K562 (cell line): Measurements from ENCODE around the gene SGSH. TPM values are rescaled to one million over a fixed set of nuclear protein-coding genes. Genes with fewer than 3 reads are reported as not detected.

ENCODE experiments used
- BHLHE40 ChIP-seq: IDR thresholded peaks from 2 replicates; pipeline ENCODE4 v1.6.1; 2011; ENCODE audit warnings: low read length, improper control_type of control experiment
- BRF1 ChIP-seq: IDR thresholded peaks from 3 replicates; pipeline ENCODE4 v1.6.1; 2011; ENCODE audit warnings: borderline replicate concordance, mild to moderate bottlenecking; ENCODE audit not compliant: insufficient read length; ENCODE audit errors: extremely low read depth
- CBFA2T3 ChIP-seq: fragments of 450-650 bp; IDR thresholded peaks from 2 replicates; pipeline ENCODE4 v1.6.1; 2017
- CREB3L1 ChIP-seq: fragments of 450-650 bp; IDR thresholded peaks from 2 replicates; pipeline ENCODE4 v1.6.1; 2014; ENCODE audit warnings: low read depth, mild to moderate bottlenecking, moderate library complexity, borderline replicate concordance
- CREM ChIP-seq: IDR thresholded peaks from 2 replicates; pipeline ENCODE4 v1.6.1; 2014; ENCODE audit warnings: antibody characterized with exemption, low read depth
- CTBP1 ChIP-seq: fragments of 450-650 bp; IDR thresholded peaks from 2 replicates; pipeline ENCODE4 v1.6.1; 2016; ENCODE audit warnings: borderline replicate concordance
- CTCF ChIP-seq, 3 experiments: IDR thresholded peaks in 2 of 3; conservative IDR thresholded peaks in 1 of 3; 2 replicates each; pipeline ENCODE4 v1.5.1; 2011 to 2012; ENCODE audit warnings: low read length in 3 of 3, mild to moderate bottlenecking in 3 of 3, control low read depth in 2 of 3, improper control_type of control experiment in 1 of 3, inconsistent platforms in 1 of 3, low read depth in 1 of 3, mixed read lengths in 1 of 3, moderate library complexity in 1 of 3; ENCODE audit not compliant: insufficient read depth in 2 of 3
- ESRRA ChIP-seq: fragments of 450-650 bp; IDR thresholded peaks from 2 replicates; pipeline ENCODE4 v1.6.1; 2014; ENCODE audit warnings: low read depth, mild to moderate bottlenecking, moderate library complexity, borderline replicate concordance
- FOSL1 ChIP-seq: fragments of 200-800 bp; sonication (Bioruptor generic); conservative IDR thresholded peaks from 2 replicates; pipeline ENCODE4 v1.6.1; 2016; ENCODE audit warnings: missing genetic modification characterization, missing compliant biosample characterization
- HCFC1 ChIP-seq: IDR thresholded peaks from 2 replicates; pipeline ENCODE4 v1.6.1; 2012; ENCODE audit warnings: low read depth, low read length, improper control_type of control experiment
- HMGN3 ChIP-seq: IDR thresholded peaks from 2 replicates; pipeline ENCODE4 v1.6.1; 2011; ENCODE audit warnings: borderline replicate concordance, low read depth, mild to moderate bottlenecking, mixed read lengths, low read length; ENCODE audit not compliant: insufficient read length; ENCODE audit errors: extremely low read depth
- KLF13 ChIP-seq: fragments of 450-650 bp; IDR thresholded peaks from 2 replicates; pipeline ENCODE4 v1.6.1; 2016; ENCODE audit warnings: missing genetic modification characterization, low read depth, mild to moderate bottlenecking, missing compliant biosample characterization, moderate library complexity, borderline replicate concordance
- NR3C1 ChIP-seq: sonication (generic); formaldehyde crosslinking; IDR thresholded peaks from 2 replicates; pipeline ENCODE4 v1.8.1; 2022; ENCODE audit warnings: missing genetic modification reagents
- PCBP1 ChIP-seq: fragments of 200-400 bp; formaldehyde crosslinking; IDR thresholded peaks from 2 replicates; pipeline ENCODE4 v1.6.1; 2018; ENCODE audit warnings: mild to moderate bottlenecking, low read depth, low read length; ENCODE audit not compliant: poor library complexity, severe bottlenecking
- RBFOX2 ChIP-seq: fragments of 200-400 bp; formaldehyde crosslinking; IDR thresholded peaks from 2 replicates; pipeline ENCODE4 v1.6.1; 2017; ENCODE audit warnings: low read depth, mild to moderate bottlenecking, low read length, moderate library complexity
- SAFB ChIP-seq: fragments of 200-400 bp; formaldehyde crosslinking; IDR thresholded peaks from 2 replicates; pipeline ENCODE4 v1.6.1; 2017; ENCODE audit warnings: low read depth, low read length, borderline replicate concordance
- SRSF3 ChIP-seq: fragments of 200-400 bp; formaldehyde crosslinking; IDR thresholded peaks from 2 replicates; pipeline ENCODE4 v1.6.1; 2016; ENCODE audit warnings: mild to moderate bottlenecking, low read length, moderate library complexity; ENCODE audit not compliant: insufficient read depth
- SRSF7 ChIP-seq: fragments of 200-400 bp; formaldehyde crosslinking; optimal IDR thresholded peaks from 2 replicates; pipeline ENCODE3; 2017; ENCODE audit warnings: mild to moderate bottlenecking, low read depth, low read length
- TARDBP ChIP-seq: fragments of 450-650 bp; IDR thresholded peaks from 2 replicates; pipeline ENCODE4 v1.6.1; 2016
- ZNF551 ChIP-seq: fragments of 250-450 bp; sonication (Bioruptor Pico); IDR thresholded peaks from 2 replicates; pipeline ENCODE4 v1.5.0; 2021; ENCODE audit warnings: mild to moderate bottlenecking, moderate library complexity
- ZNF717 ChIP-seq: fragments of 250-450 bp; sonication (Bioruptor Pico); IDR thresholded peaks from 2 replicates; pipeline ENCODE4 v1.5.0; 2021
- polyA plus RNA-seq, 8 experiments: library from polyadenylated mRNA; depleted of rRNA in 4 of 8; stranded (reverse) in 5 of 8; unstranded in 3 of 8; fragments of >200 nt; fragmentation: Nextera tagmentation in 2 of 8; fragmentation: Illumina TruSeq in 1 of 8; extraction: Ambion mirVana in 2 of 8; extraction: Trizol in 1 of 8; gene quantifications; 2 replicates each; pipeline versions ENCODE4 v1.2.1 to v1.2.3, GENCODE V29; 2011 to 2014; ENCODE audit warnings: inconsistent platforms in 1 of 8, missing spikeins in 1 of 8
- total RNA-seq, 7 experiments: library from RNA; depleted of rRNA in 6 of 7; stranded (reverse); fragments of >200 nt in 6 of 7; fragmentation: Illumina TruSeq in 2 of 7; extraction: Trizol in 2 of 7; gene quantifications; 2 replicates each; pipeline versions ENCODE4 v1.2.1 to v1.2.3, GENCODE V29; 2011 to 2021; ENCODE audit warnings: low replicate concordance in 1 of 7
- TF ChIP-seq, protein P1 (sequence below), 2 experiments: fragments of 200-800 bp in 1 of 2; sonication (Bioruptor generic) in 1 of 2; sonication (generic) in 1 of 2; formaldehyde crosslinking in 1 of 2; IDR thresholded peaks in 1 of 2; conservative IDR thresholded peaks in 1 of 2; 2 replicates each; pipeline versions ENCODE4 v1.5.0 to v1.6.1; 2016 to 2020; ENCODE audit warnings: missing compliant biosample characterization in 1 of 2, missing genetic modification characterization in 1 of 2, missing genetic modification reagents in 1 of 2

SGSH gene
- total and polyA plus RNA-seq, 9 of the 15 experiments (the other 6 are each of a cell fraction or from before 2014, with no cell fraction given) = 0.25 to 15.7 (median 4.9) TPM

DNA sequence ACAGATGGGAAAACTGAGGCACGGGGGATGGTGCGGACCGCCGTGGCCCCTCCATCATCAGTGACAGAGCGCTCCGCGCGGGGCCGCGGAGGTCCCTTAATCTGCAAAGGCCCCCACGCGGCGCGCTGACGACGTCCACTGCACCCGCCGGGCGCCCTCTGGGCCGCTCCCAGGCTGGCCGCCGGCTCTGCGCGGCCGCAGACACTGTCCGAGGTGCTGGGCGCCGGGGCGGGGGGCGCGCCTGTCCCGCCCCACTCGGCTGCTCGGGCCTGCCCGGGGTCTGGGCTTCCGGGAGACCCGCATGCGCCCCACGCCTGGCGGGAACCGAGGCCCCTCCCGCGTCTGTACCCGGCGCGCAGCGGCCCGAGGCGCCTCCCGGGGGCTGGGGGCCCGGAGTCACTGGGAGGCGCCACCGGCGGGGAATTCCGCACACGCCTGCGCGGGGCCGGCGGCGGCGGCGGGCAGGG lies 40.0 kb upstream of the SGSH start (continued):
- peak; percentile 44; the same call in 1 of the 2 replicates for TF ChIP-seq CREB3L1
- 0 out of 6 replicates have a peak, but pooled peaks of 1 of the 3 experiments have one; percentile 13 for TF ChIP-seq CTCF (IDR thresholded peaks at IDR 0.05 in 2 of 3, conservative IDR thresholded peaks at IDR 0.05 in 1 of 3; ENCODE audit: insufficient read depth in 2 of 3, low read depth in 1 of 3, low read length in 3 of 3)
- TF ChIP-seq RBFOX2 = peak; percentile 86
- TF ChIP-seq TARDBP = 0 out of 2 replicates have a peak, but pooled peaks have one; percentile 44
- TF ChIP-seq SRSF7 = no peak
- no peak for TF ChIP-seq ZNF551 (CRISPR knock-in tag)
- peak; percentile 58; the same call in 1 of the 2 replicates for TF ChIP-seq CREM
- TF ChIP-seq NR3C1 (CRISPR knock-in tag) = no peak
- TF ChIP-seq SAFB = peak; percentile 48; the same call in 1 of the 2 replicates
- no peak for TF ChIP-seq BRF1
- TF ChIP-seq BHLHE40 = peak; percentile 30
- peak; percentile 11; the same call in 1 of the 2 replicates for TF ChIP-seq HCFC1
- 0 out of 2 replicates have a peak, but pooled peaks have one; percentile 30 for TF ChIP-seq KLF13 (tag)
- TF ChIP-seq HMGN3 = peak; percentile 64
- peak; percentile 35 for TF ChIP-seq PCBP1
- no peak for TF ChIP-seq CBFA2T3
- 0 out of 2 replicates have a peak, but pooled peaks have one; percentile 20 for TF ChIP-seq ESRRA
- TF ChIP-seq, protein P1, sequence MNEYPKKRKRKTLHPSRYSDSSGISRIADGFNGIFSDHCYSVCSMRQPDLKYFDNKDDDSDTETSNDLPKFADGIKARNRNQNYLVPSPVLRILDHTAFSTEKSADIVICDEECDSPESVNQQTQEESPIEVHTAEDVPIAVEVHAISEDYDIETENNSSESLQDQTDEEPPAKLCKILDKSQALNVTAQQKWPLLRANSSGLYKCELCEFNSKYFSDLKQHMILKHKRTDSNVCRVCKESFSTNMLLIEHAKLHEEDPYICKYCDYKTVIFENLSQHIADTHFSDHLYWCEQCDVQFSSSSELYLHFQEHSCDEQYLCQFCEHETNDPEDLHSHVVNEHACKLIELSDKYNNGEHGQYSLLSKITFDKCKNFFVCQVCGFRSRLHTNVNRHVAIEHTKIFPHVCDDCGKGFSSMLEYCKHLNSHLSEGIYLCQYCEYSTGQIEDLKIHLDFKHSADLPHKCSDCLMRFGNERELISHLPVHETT (CRISPR knock-in tag; conservative IDR thresholded peaks at IDR 0.05 in 1 of 2, IDR thresholded peaks at IDR 0.05 in 1 of 2) = peak in 1 of 2 experiments; percentile 99; a peak in 2 of 4 replicates
- TF ChIP-seq ZNF717 (CRISPR knock-in tag) = no peak
- TF ChIP-seq SRSF3 = 0 out of 2 replicates have a peak, but pooled peaks have one; percentile 64
- TF ChIP-seq FOSL1 (tag) = no peak
- TF ChIP-seq CTBP1 = peak; percentile 66; the same call in 1 of the 2 replicates
